SK-N-SH (cell line): Measurements from ENCODE around the gene PIP4K2C. TPM values are rescaled to one million over a fixed set of nuclear protein-coding genes. Genes with fewer than 3 reads are reported as not detected.

Source experiments
- CTCF ChIA-PET: fragments of 300-600, 350-600 bp; formaldehyde crosslinking; extraction: SDS; loops from one replicate; lab custom pipeline; 2021; lab: Yijun Ruan, JAX
- POLR2A ChIA-PET: fragments of 350-600 bp; sonication (Branson Sonifier 250); formaldehyde crosslinking; extraction: SDS; loops from one replicate; lab custom pipeline; 2020; ENCODE audit warnings: antibody characterized with exemption, inconsistent platforms; lab: Yijun Ruan, JAX
- DNase-seq: peaks from one replicate; pipeline ENCODE4 v3.0.0; 2012
- H2AFZ ChIP-seq: fragments of 200-600 bp; sonication (generic); 2 replicates; pipeline ENCODE4 v1.8.1; 2016; ENCODE audit warnings: antibody characterized with exemption, mild to moderate bottlenecking, low read depth
- H3F3A ChIP-seq: fragments of 200-600 bp; sonication (generic); replicated peaks from 2 replicates; pipeline ENCODE3; 2016; ENCODE audit warnings: antibody characterized with exemption, mild to moderate bottlenecking; ENCODE audit not compliant: insufficient read depth
- H3K27ac ChIP-seq, 2 experiments: fragments of 200-500 bp in 1 of 2; fragments of 200-600 bp in 1 of 2; sonication (Bioruptor generic) in 1 of 2; sonication (generic), shearing (Covaris generic) in 1 of 2; 2 replicates each; pipeline versions ENCODE4 v1.5.1 to v1.6.1; 2014 to 2016; ENCODE audit warnings: low read depth in 2 of 2, inconsistent platforms in 1 of 2, low read length in 1 of 2, mild to moderate bottlenecking in 1 of 2, mixed read lengths in 1 of 2
- H3K27me3 ChIP-seq: fragments of 200-600 bp; sonication (generic), shearing (Covaris generic); 2 replicates; pipeline ENCODE4 v1.6.1; 2016; ENCODE audit warnings: mixed run types; ENCODE audit not compliant: insufficient read depth
- H3K36me3 ChIP-seq, 2 experiments: fragments of 200-500 bp in 1 of 2; fragments of 200-600 bp in 1 of 2; sonication (Bioruptor generic) in 1 of 2; sonication (generic) in 1 of 2; replicated peaks in 1 of 2; 2 replicates each; pipeline versions ENCODE3 to v1.5.1; 2014 to 2016; ENCODE audit warnings: low read length in 1 of 2, mild to moderate bottlenecking in 1 of 2; ENCODE audit not compliant: insufficient read depth in 2 of 2, control insufficient read depth in 1 of 2
- H3K4me1 ChIP-seq, 2 experiments: fragments of 200-500 bp in 1 of 2; fragments of 200-600 bp in 1 of 2; sonication (Bioruptor generic) in 1 of 2; sonication (generic), shearing (Covaris generic) in 1 of 2; 2 replicates each; pipeline versions ENCODE4 v1.5.1 to v1.6.1; 2014 to 2016; ENCODE audit warnings: low read depth in 1 of 2, low read length in 1 of 2, mixed run types in 1 of 2; ENCODE audit not compliant: insufficient read depth in 2 of 2, control insufficient read depth in 1 of 2
- H3K4me2 ChIP-seq: fragments of 200-600 bp; sonication (generic), shearing (Covaris generic); 2 replicates; pipeline ENCODE4 v1.6.1; 2017; ENCODE audit warnings: mixed run types
- H3K4me3 ChIP-seq, 2 experiments: fragments of 200-500 bp in 1 of 2; fragments of 200-600 bp in 1 of 2; sonication (Bioruptor generic) in 1 of 2; sonication (generic), shearing (Covaris generic) in 1 of 2; 2 replicates each; pipeline versions ENCODE4 v1.5.1 to v1.8.1; 2014 to 2016; ENCODE audit warnings: low read depth in 2 of 2, inconsistent platforms in 1 of 2, low read length in 1 of 2, mild to moderate bottlenecking in 1 of 2, mixed read lengths in 1 of 2, moderate library complexity in 1 of 2
- H3K79me2 ChIP-seq: fragments of 200-600 bp; sonication (generic); 2 replicates; pipeline ENCODE4 v1.8.1; 2017; ENCODE audit warnings: mild to moderate bottlenecking; ENCODE audit not compliant: insufficient read depth
- H3K9ac ChIP-seq: fragments of 200-600 bp; sonication (generic); 2 replicates; pipeline ENCODE4 v1.6.1; 2017; ENCODE audit warnings: mixed run types
- H3K9me2 ChIP-seq: fragments of 200-600 bp; sonication (generic); 2 replicates; pipeline ENCODE4 v1.6.1; 2017; ENCODE audit warnings: mixed run types
- H3K9me3 ChIP-seq: fragments of 200-600 bp; sonication (generic); 2 replicates; pipeline ENCODE4 v1.6.1; 2017; ENCODE audit warnings: mixed run types, mild to moderate bottlenecking, moderate library complexity
- H4K20me1 ChIP-seq: fragments of 200-600 bp; sonication (generic); 2 replicates; pipeline ENCODE4 v1.6.1; 2017; ENCODE audit warnings: mild to moderate bottlenecking, mixed run types; ENCODE audit not compliant: insufficient read depth
- CTCF ChIP-seq: fragments of 200-600 bp; sonication (generic); IDR thresholded peaks from 2 replicates; pipeline ENCODE4 v1.6.1; 2017; ENCODE audit warnings: antibody characterized with exemption, mild to moderate bottlenecking, moderate library complexity
- FOSL2 ChIP-seq: IDR thresholded peaks from 2 replicates; pipeline ENCODE4 v1.4.0; 2012; ENCODE audit warnings: low read depth, mild to moderate bottlenecking, moderate library complexity, borderline replicate concordance
- FOXJ3 ChIP-seq: sonication (generic); formaldehyde crosslinking; IDR thresholded peaks from 2 replicates; pipeline ENCODE4 v1.5.1; 2020; ENCODE audit warnings: mild to moderate bottlenecking, missing genetic modification reagents
- MEF2A ChIP-seq: IDR thresholded peaks from 2 replicates; pipeline ENCODE4 v1.4.0; 2012; ENCODE audit warnings: low read depth, borderline replicate concordance
- RAD21 ChIP-seq: IDR thresholded peaks from 2 replicates; pipeline ENCODE4 v1.6.1; 2012; ENCODE audit warnings: mild to moderate bottlenecking, low read length
- REST ChIP-seq: IDR thresholded peaks from 2 replicates; pipeline ENCODE4 v1.6.1; 2012; ENCODE audit warnings: mild to moderate bottlenecking, low read depth, low read length, moderate library complexity
- SIN3A ChIP-seq: IDR thresholded peaks from 2 replicates; pipeline ENCODE4 v1.6.1; 2012; ENCODE audit warnings: low read depth, mild to moderate bottlenecking, low read length, moderate library complexity, borderline replicate concordance
- TAF1 ChIP-seq: IDR thresholded peaks from 2 replicates; pipeline ENCODE4 v1.6.1; 2012; ENCODE audit warnings: low read depth, mild to moderate bottlenecking, low read length, moderate library complexity, borderline replicate concordance
- USF1 ChIP-seq: IDR thresholded peaks from 2 replicates; pipeline ENCODE4 v1.4.0; 2012; ENCODE audit warnings: low read depth, borderline replicate concordance
- WGBS: methylation state at CpG from one replicate; pipeline ENCODE4 v1.1.6; 2017; ENCODE audit warnings: low lambda C conversion rate; 5-methylcytosine and 5-hydroxymethylcytosine counted together
- polyA plus RNA-seq, 3 experiments: library from polyadenylated mRNA; depleted of rRNA; stranded (reverse); fragments of >200 nt; gene quantifications; 2 replicates each; pipeline ENCODE4 v1.2.3, GENCODE V29; 2012

PIP4K2C gene
- polyA plus RNA-seq, 1 of the 3 experiments (the other 2 are of a cell fraction) = 34.2 TPM

GRCh38 chr12:57637364-57637763, 46.4 kb downstream of the PIP4K2C start:
- Histone ChIP-seq H3K36me3 (no peaks in the 10 kb centered on the region), H3K79me2 (no peaks in the 10 kb centered on the region), H3K27me3 (no peaks in the 10 kb centered on the region; the same call in 1 of the 2 replicates), H3F3A (peaks cover 3% of the 10 kb centered on the region), H3K4me3 (no peak overlapping the region), H3K9me3 (no peaks in the 10 kb centered on the region), H3K9me2 (no peaks in the 10 kb centered on the region), H3K9ac (no peak overlapping the region), H3K4me1 (peaks cover 0 to 2% of the 10 kb centered on the region in 2 experiments; a peak in 1 of 4 replicates), H3K27ac (no peak overlapping the region), H3K4me2 (no peak overlapping the region), H2AFZ (no peak overlapping the region), H4K20me1 (no peaks in the 10 kb centered on the region)
- no peak for DNase-seq
- WGBS = 64% methylated on average over 3 of the region's 3 CpGs
- no peak for TF ChIP-seq SIN3A
- TF ChIP-seq RAD21 = peak; percentile 26; the same call in 1 of the 2 replicates
- ChIA-PET CTCF (interaction anchor here (0.9 to 4.0 kb wide), 10 partner anchors 10 to 268 kb away, joined by 3 to 38 read pairs (median 5); partner anchors contain the start of genes AGAP2 and GLI1), POLR2A (no interaction called here)

- Histone ChIP-seq H3K36me3 (no peaks in the 10 kb centered on the region), H2AFZ (no peak overlapping the region), H3K4me1 (peaks cover 0 to 2% of the 10 kb centered on the region in 2 experiments; a peak in 1 of 4 replicates), H3K4me3 (no peak overlapping the region), H3K79me2 (no peaks in the 10 kb centered on the region), H3K27me3 (no peaks in the 10 kb centered on the region; the same call in 1 of the 2 replicates), H3K9me2 (no peaks in the 10 kb centered on the region), H3K9me3 (no peaks in the 10 kb centered on the region), H4K20me1 (no peaks in the 10 kb centered on the region), H3K9ac (no peak overlapping the region), H3K4me2 (no peak overlapping the region), H3F3A (peaks cover 3% of the 10 kb centered on the region), H3K27ac (no peak overlapping the region)
- 50% methylated on average over 2 of the region's 3 CpGs for WGBS
- ChIA-PET POLR2A (no interaction called here), CTCF (interaction anchor here (0.6 to 4.0 kb wide), 12 partner anchors 15 to 1513 kb away, joined by 3 to 38 read pairs (median 4); partner anchors contain the start of genes AGAP2 and GLI1)
- DNase-seq = no peak
- TF ChIP-seq USF1 = no peak
These were observed 47.1 kb downstream of the PIP4K2C start for GRCh38 chr12:57638096-57638495.

GRCh38 chr12:57640175-57641042, 49.4 kb downstream of the PIP4K2C start:
- H3K79me2 ChIP-seq = no peaks in the 10 kb centered on the region
- no peak overlapping the region for H3K4me2 ChIP-seq
- H2AFZ ChIP-seq = no peak overlapping the region
- TF ChIP-seq CTCF (no peak), FOXJ3 (CRISPR knock-in tag) (no peak), TAF1 (no peak), REST (no peak), MEF2A (no peak), FOSL2 (no peak)
- no peaks in the 10 kb centered on the region; the same call in 1 of the 2 replicates for H3K27me3 ChIP-seq
- H3K9ac ChIP-seq = no peak overlapping the region
- H4K20me1 ChIP-seq = no peaks in the 10 kb centered on the region
- H3F3A ChIP-seq = no peaks in the 10 kb centered on the region
- ChIA-PET POLR2A (no interaction called here), CTCF (interaction anchor here (0.6 to 4.9 kb wide), 6 partner anchors 6 to 181 kb away, joined by 3 to 38 read pairs (median 4); partner anchors contain the start of gene B4GALNT1)
- DNase-seq = no peak
- no peaks in the 10 kb centered on the region for H3K4me1 ChIP-seq
- WGBS = 25% methylated on average over 7 of the region's 7 CpGs
- H3K9me3 ChIP-seq = no peaks in the 10 kb centered on the region
- no peaks in the 10 kb centered on the region for H3K36me3 ChIP-seq
- no peak overlapping the region for H3K4me3 ChIP-seq
- no peak overlapping the region for H3K27ac ChIP-seq
- H3K9me2 ChIP-seq = no peaks in the 10 kb centered on the region
